Neural progenitor cell (in vitro differentiated cells): ENCODE results near the gene SYNJ2. TPM values are rescaled to one million over a fixed set of nuclear protein-coding genes. Genes with fewer than 3 reads are reported as not detected.

Source experiments
- DNase-seq: peaks from one replicate; pipeline ENCODE4 v3.0.0-alpha.2; 2016; ENCODE audit warnings: low spot score
- H2AFZ ChIP-seq: fragments of 200-600 bp; sonication (generic); replicated peaks from 2 replicates; pipeline ENCODE4 v1.6.1; 2016; ENCODE audit warnings: antibody characterized with exemption
- H3F3A ChIP-seq: fragments of 200-600 bp; sonication (generic); 2 replicates; pipeline ENCODE4 v1.6.1; 2016; ENCODE audit warnings: antibody characterized with exemption, low read depth
- H3K27ac ChIP-seq: fragments of 200-600 bp; sonication (generic); 2 replicates; pipeline ENCODE4 v1.5.1; 2016; ENCODE audit warnings: mild to moderate bottlenecking
- H3K27me3 ChIP-seq: fragments of 200-600 bp; sonication (generic); 2 replicates; pipeline ENCODE4 v1.6.1; 2016; ENCODE audit warnings: mild to moderate bottlenecking, moderate library complexity
- H3K36me3 ChIP-seq: fragments of 200-600 bp; sonication (generic); 2 replicates; pipeline ENCODE4 v1.5.1; 2016
- H3K4me1 ChIP-seq: fragments of 200-600 bp; sonication (generic); 2 replicates; pipeline ENCODE4 v1.6.1; 2016; ENCODE audit warnings: mixed run types
- H3K4me2 ChIP-seq: fragments of 200-600 bp; sonication (generic); 2 replicates; pipeline ENCODE4 v1.6.1; 2016
- H3K4me3 ChIP-seq: fragments of 200-600 bp; sonication (generic); 2 replicates; pipeline ENCODE4 v1.5.1; 2016
- H3K79me2 ChIP-seq: fragments of 200-600 bp; sonication (generic); 2 replicates; pipeline ENCODE4 v1.6.1; 2016; ENCODE audit warnings: low read depth
- H3K9ac ChIP-seq: fragments of 200-600 bp; sonication (generic); 2 replicates; pipeline ENCODE4 v1.6.1; 2016
- H3K9me3 ChIP-seq: fragments of 200-600 bp; sonication (generic); 2 replicates; pipeline ENCODE4 v1.5.1; 2016; ENCODE audit warnings: low read depth
- H4K20me1 ChIP-seq: fragments of 200-600 bp; sonication (generic); 2 replicates; pipeline ENCODE4 v1.6.1; 2016; ENCODE audit warnings: low read depth
- H3K27ac Mint-ChIP-seq: 3 replicates; pipeline ENCODE4 v1.8.0; 2021; ENCODE audit warnings: mixed read lengths
- H3K27me3 Mint-ChIP-seq: 2 replicates; pipeline ENCODE4 v1.8.0; 2022; ENCODE audit warnings: low read depth, mild to moderate bottlenecking, inconsistent platforms, moderate library complexity, mixed read lengths; ENCODE audit not compliant: insufficient read depth
- H3K36me3 Mint-ChIP-seq: 3 replicates; pipeline ENCODE4 v1.8.0; 2021; ENCODE audit warnings: mixed read lengths
- H3K4me1 Mint-ChIP-seq: 3 replicates; pipeline ENCODE4 v1.8.0; 2021; ENCODE audit warnings: mixed read lengths
- H3K4me3 Mint-ChIP-seq: 3 replicates; pipeline ENCODE4 v1.8.0; 2021; ENCODE audit warnings: mild to moderate bottlenecking, moderate library complexity, mixed read lengths
- H3K9me3 Mint-ChIP-seq: 3 replicates; pipeline ENCODE4 v1.8.0; 2020; ENCODE audit warnings: mixed read lengths
- CTCF ChIP-seq: fragments of 200-600 bp; sonication (generic); IDR thresholded peaks from 2 replicates; pipeline ENCODE4 v1.5.1; 2017; ENCODE audit warnings: antibody characterized with exemption, mild to moderate bottlenecking
- EZH2 ChIP-seq: fragments of 200-600 bp; sonication (generic); IDR thresholded peaks from 2 replicates; pipeline ENCODE4 v1.6.1; 2017; ENCODE audit warnings: antibody characterized with exemption, mild to moderate bottlenecking, moderate library complexity
- EZH2phosphoT487 ChIP-seq: fragments of 200-600 bp; sonication (generic); IDR thresholded peaks from 2 replicates; pipeline ENCODE4 v1.6.1; 2017; ENCODE audit warnings: antibody characterized with exemption
- total RNA-seq: library from RNA; depleted of rRNA; stranded (reverse); fragments of >200 nt; gene quantifications from 2 replicates; pipeline ENCODE4 v1.2.3, GENCODE V29; 2015; ENCODE audit warnings: low replicate concordance

Gene SYNJ2
- total RNA-seq, 1 donor from 2014 or later: 4.8 TPM

DNA sequence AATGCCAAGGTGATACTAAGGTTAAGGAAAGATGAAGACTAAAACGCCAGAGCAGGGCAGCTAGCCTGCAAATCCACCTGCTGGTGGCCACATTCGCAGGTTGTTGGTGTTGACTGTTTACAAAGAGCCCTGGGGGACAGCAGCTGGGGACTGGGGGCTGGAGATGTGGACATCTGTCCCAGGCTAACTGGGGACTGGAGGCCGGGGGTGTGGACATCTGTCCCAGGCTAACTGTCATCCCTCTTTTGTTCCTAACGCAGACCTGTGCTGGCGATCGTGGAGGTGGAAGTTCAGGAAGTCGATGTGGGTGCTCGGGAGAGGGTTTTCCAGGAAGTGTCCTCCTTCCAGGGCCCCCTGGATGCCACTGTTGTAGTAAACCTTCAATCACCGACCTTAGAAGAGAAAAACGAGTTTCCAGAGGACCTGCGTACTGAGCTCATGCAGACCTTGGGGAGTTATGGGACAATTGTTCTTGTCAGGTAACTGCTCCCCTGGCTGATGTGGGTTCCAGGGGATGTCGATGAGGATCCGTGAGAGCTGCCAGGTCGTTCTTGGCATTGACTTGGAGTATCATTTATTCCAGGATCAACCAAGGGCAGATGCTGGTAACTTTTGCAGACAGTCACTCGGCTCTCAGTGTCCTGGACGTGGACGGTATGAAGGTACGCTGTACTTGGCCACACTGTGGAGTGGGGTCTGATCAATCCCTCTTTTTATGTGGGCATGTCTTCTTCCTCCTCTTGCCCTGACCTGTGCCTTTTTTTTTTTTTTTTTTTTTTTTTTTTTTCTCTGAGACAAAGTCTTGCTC lies 99.4 kb downstream of the SYNJ2 start:
- Histone ChIP-seq H3K79me2 (no peaks in the 10 kb centered on the region), H3K4me3 (no peak overlapping the region), H3K4me1 (no peaks in the 10 kb centered on the region), H3K27ac (no peak overlapping the region), H3K36me3 (no peaks in the 10 kb centered on the region), H3K9me3 (no peaks in the 10 kb centered on the region), H3F3A (no peaks in the 10 kb centered on the region), H2AFZ (no peak overlapping the region), H4K20me1 (no peaks in the 10 kb centered on the region), H3K27me3 (no peaks in the 10 kb centered on the region), H3K9ac (no peak overlapping the region), H3K4me2 (no peak overlapping the region)
- TF ChIP-seq EZH2phosphoT487: no peak
- H3K27me3 Mint-ChIP-seq: no peaks in the 10 kb centered on the region
- H3K27ac Mint-ChIP-seq: no peak overlapping the region
- DNase-seq: no peak
- H3K9me3 Mint-ChIP-seq: no peaks in the 10 kb centered on the region
- H3K4me3 Mint-ChIP-seq: no peak overlapping the region
- H3K4me1 Mint-ChIP-seq: no peaks in the 10 kb centered on the region
- peaks cover 4% of the 10 kb centered on the region for H3K36me3 Mint-ChIP-seq

DNA sequence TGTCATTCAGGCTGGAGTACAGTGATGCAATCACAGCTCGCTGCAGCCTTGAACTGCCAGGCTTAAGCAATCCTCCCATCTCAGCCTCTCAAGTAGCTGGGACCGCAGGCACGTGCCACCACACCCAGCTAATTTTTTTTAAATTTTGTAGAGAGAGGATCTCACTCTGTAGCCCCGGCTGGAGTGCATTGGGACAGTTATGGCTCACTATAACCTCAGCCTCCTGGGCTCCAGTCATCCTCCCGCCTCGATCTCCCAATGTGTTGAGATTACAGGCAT lies 99.9 kb downstream of the SYNJ2 start:
- Histone ChIP-seq H2AFZ (no peak overlapping the region), H3K9me3 (no peaks in the 10 kb centered on the region), H4K20me1 (no peaks in the 10 kb centered on the region), H3F3A (no peaks in the 10 kb centered on the region), H3K4me1 (no peaks in the 10 kb centered on the region), H3K79me2 (no peaks in the 10 kb centered on the region), H3K27ac (no peak overlapping the region), H3K9ac (no peak overlapping the region), H3K4me2 (no peak overlapping the region), H3K36me3 (no peaks in the 10 kb centered on the region), H3K4me3 (no peak overlapping the region), H3K27me3 (no peaks in the 10 kb centered on the region)
- TF ChIP-seq CTCF (no peak), EZH2phosphoT487 (no peak), EZH2 (no peak)
- Mint-ChIP-seq H3K9me3 (no peaks in the 10 kb centered on the region), H3K36me3 (peaks cover 4% of the 10 kb centered on the region), H3K27ac (no peak overlapping the region), H3K27me3 (no peaks in the 10 kb centered on the region), H3K4me3 (no peak overlapping the region), H3K4me1 (no peaks in the 10 kb centered on the region)
- DNase-seq: no peak

DNA sequence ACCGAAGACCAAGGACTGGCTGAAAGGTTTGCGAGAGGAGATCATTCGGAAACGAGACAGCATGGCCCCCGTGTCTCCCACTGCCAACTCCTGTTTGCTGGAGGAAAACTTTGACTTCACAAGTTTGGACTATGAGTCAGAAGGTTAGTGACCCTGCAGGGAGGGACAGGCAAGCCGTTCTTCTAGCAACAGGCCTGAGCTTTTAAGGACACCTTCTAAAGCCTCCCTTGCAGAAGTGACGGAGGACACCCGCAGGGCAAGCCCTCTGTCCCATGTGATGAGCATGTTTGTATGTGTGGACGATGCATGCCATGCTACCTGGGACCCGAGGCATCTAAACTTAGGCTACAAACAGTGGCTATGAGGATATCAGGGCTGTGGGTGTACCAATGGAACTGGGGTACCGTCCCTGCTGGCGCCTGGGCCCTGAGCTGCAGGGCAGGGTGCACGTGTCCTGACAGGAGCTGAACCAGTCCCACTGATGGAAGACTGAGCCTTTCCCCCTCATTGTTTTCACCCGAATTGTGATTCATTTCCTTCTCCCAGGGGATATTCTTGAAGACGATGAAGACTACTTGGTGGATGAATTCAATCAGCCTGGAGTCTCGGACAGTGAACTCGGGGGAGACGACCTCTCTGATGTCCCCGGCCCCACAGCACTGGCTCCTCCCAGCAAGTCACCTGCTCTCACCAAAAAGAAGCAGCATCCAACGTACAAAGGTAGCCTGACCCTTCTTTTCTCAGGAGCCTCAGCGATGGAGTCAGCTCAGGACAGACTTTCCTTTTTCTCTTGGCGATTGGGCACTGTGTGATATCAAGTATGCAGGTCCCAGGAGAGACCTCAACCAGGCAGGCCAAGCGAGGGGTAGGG lies 102.0 kb downstream of the SYNJ2 start:
- Histone ChIP-seq H2AFZ (no peak overlapping the region), H3K9ac (no peak overlapping the region), H3K9me3 (no peaks in the 10 kb centered on the region), H3K27me3 (no peaks in the 10 kb centered on the region), H3K27ac (no peak overlapping the region), H4K20me1 (no peaks in the 10 kb centered on the region), H3K4me3 (no peak overlapping the region), H3K79me2 (no peaks in the 10 kb centered on the region), H3K4me2 (no peak overlapping the region), H3K4me1 (no peaks in the 10 kb centered on the region), H3F3A (no peaks in the 10 kb centered on the region), H3K36me3 (no peaks in the 10 kb centered on the region)
- H3K9me3 Mint-ChIP-seq: no peaks in the 10 kb centered on the region
- no peaks in the 10 kb centered on the region for H3K4me1 Mint-ChIP-seq
- no peak overlapping the region for H3K4me3 Mint-ChIP-seq
- peaks cover 2% of the 10 kb centered on the region for H3K27me3 Mint-ChIP-seq
- peaks cover 4% of the 10 kb centered on the region for H3K36me3 Mint-ChIP-seq
- DNase-seq: no peak
- no peak for TF ChIP-seq EZH2
- no peak for TF ChIP-seq EZH2phosphoT487
- no peak for TF ChIP-seq CTCF
- H3K27ac Mint-ChIP-seq: no peak overlapping the region
